Tibial artery (tissue), 4 donors: ENCODE results near the gene NCOR1.
"Not testable (repeated sequence)": the region's sequence is repeated elsewhere in the genome, so short reads cannot be mapped to it uniquely, and the experiment has no call there.

Experiments used
- DNase-seq, 2 donors: peaks; one replicate each; pipeline ENCODE4 v3.0.0-alpha.2; 2019
- H3K27ac ChIP-seq, 2 donors: fragments of 200-600 bp; sonication (generic) in 1 of 2; 1 replicate in 1 of 2; 2 replicates in 1 of 2; pipeline ENCODE4 v1.5.1; 2018 to 2019; ENCODE audit warnings: mild to moderate bottlenecking in 1 of 2
- H3K27me3 ChIP-seq, 2 donors: fragments of 200-600 bp; sonication (generic) in 1 of 2; one replicate each; pipeline versions ENCODE4 v1.5.1 to v1.6.0; 2016 to 2019
- H3K36me3 ChIP-seq, 3 donors: fragments of 200-600 bp; sonication (generic) in 2 of 3; one replicate each; pipeline ENCODE4 v1.5.1; 2016 to 2019; ENCODE audit warnings: mild to moderate bottlenecking in 2 of 3
- H3K4me1 ChIP-seq, 4 donors: fragments of 200-600 bp; sonication (generic) in 2 of 4; 1 replicate in 3 of 4; 2 replicates in 1 of 4; pipeline ENCODE4 v1.5.1; 2016 to 2019
- H3K4me3 ChIP-seq, 2 donors: fragments of 200-600 bp; sonication (generic) in 1 of 2; 1 replicate in 1 of 2; 2 replicates in 1 of 2; pipeline ENCODE4 v1.5.1; 2018 to 2019; ENCODE audit warnings: mild to moderate bottlenecking in 2 of 2
- H3K9me3 ChIP-seq, 3 donors: fragments of 200-600 bp; sonication (generic) in 1 of 3; one replicate each; pipeline ENCODE4 v1.5.1; 2016 to 2019
- intact Hi-C: fragments of 100-400 bp; cut with DNase I; formaldehyde crosslinking; loops from one replicate; pipeline ENCODE4 v1.15.0; 2023; ENCODE audit warnings: low total_unique reads
- TF ChIP-seq, protein P1 (sequence below), 2 experiments: fragments of 200-600 bp in 1 of 2; fragments of 450-650 bp in 1 of 2; IDR thresholded peaks; one replicate each; pipeline ENCODE4 v1.5.1; 2017 to 2019; ENCODE audit warnings: antibody characterized with exemption in 2 of 2, mild to moderate bottlenecking in 1 of 2, moderate library complexity in 1 of 2

NCOR1 gene

DNA sequence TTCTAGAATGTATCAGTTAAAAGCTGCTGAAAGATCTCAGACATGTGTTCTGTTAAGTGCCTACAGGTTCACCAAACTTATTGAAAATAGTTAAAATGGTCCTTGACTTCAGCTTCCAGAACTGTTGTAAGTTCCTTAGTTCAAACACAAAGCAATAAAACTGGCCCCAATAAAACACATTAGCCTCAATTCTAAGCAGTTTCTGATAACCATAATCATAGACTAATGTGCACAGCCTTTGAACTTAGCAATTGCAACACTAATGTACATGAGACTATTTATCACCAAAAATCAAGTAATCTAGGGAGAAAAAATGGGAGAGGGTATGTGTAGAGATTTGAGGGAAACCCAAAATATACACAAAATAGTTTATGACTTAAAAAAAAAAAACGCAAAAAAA, 17.1 kb upstream of the NCOR1 start:
- no peak for DNase-seq
- no peaks in the 10 kb centered on the region for H3K9me3 ChIP-seq
- H3K4me3 ChIP-seq, result no peak overlapping the region
- no peaks in the 10 kb centered on the region for H3K4me1 ChIP-seq
- intact Hi-C loops, result no loop called here
- peaks cover 0 to 8% (median 0%) of the 10 kb centered on the region in 3 donors for H3K36me3 ChIP-seq
- H3K27me3 ChIP-seq, result no peaks in the 10 kb centered on the region
- H3K27ac ChIP-seq, result no peak overlapping the region
- TF ChIP-seq, protein P1, sequence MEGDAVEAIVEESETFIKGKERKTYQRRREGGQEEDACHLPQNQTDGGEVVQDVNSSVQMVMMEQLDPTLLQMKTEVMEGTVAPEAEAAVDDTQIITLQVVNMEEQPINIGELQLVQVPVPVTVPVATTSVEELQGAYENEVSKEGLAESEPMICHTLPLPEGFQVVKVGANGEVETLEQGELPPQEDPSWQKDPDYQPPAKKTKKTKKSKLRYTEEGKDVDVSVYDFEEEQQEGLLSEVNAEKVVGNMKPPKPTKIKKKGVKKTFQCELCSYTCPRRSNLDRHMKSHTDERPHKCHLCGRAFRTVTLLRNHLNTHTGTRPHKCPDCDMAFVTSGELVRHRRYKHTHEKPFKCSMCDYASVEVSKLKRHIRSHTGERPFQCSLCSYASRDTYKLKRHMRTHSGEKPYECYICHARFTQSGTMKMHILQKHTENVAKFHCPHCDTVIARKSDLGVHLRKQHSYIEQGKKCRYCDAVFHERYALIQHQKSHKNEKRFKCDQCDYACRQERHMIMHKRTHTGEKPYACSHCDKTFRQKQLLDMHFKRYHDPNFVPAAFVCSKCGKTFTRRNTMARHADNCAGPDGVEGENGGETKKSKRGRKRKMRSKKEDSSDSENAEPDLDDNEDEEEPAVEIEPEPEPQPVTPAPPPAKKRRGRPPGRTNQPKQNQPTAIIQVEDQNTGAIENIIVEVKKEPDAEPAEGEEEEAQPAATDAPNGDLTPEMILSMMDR (IDR thresholded peaks at IDR 0.05), result no peak

DNA sequence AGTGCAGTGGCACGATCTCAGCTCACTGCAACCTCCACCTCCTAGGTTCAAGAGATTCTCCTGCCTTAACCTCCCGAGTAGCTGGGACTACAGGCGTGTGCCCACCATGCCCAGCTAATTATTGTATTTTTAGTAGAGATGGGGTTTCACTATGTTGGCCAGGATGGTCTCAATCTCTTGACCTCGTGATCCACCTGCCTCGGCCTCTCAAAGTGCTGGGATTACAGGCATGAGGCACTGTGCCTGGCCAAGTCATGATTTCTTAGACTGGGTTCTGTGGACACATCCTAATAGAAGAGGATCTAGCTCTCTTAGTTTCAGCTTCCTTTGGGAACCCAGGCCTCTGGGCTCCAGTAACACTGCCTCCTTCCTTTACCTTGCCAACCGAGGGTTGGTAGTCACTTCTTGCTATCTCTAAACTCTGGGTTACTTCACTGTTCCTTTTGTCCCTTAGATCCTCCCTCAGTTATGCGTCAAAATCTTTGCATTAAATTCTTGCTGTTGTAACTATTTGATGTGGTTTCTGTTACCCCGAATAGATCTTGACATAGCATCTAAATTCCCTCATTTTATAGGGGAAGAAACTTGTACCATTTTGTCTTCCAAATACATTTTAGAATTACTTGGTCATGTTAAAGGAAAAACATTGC, 14.7 kb upstream of the NCOR1 start:
- H3K4me1 ChIP-seq, H3K27me3 ChIP-seq, H3K4me3 ChIP-seq, H3K36me3 ChIP-seq, DNase-seq, H3K27ac ChIP-seq, H3K9me3 ChIP-seq, intact Hi-C loops: not testable (repeated sequence)

DNA sequence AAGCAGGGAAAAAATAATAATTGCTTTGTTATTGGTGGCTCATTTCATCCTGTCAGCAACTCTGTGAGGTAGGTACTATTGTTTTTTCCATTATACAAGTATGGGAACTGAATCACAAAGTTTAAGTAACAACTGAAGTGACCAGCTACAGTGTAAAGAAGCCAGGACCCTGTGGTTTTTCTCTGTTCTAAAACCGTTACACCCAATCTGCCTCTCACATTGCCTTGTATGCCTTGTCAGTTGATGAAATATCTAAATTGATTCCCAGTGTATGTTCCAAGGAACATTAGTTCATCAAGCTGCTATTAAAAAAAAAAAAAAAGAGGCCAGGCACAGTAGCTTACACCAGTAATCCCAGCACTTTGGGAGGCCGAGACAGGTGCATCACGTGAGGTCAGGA, 7.1 kb upstream of the NCOR1 start:
- no peak overlapping the region for H3K27ac ChIP-seq
- peaks cover 0 to 25% (median 0%) of the 10 kb centered on the region in 3 donors for H3K36me3 ChIP-seq
- DNase-seq, result no peak
- TF ChIP-seq, protein P1 (IDR thresholded peaks at IDR 0.05), result no peak
- intact Hi-C loops, result no loop called here
- no peak overlapping the region for H3K4me3 ChIP-seq
- peaks cover 0 to 14% (median 6%) of the 10 kb centered on the region in 4 donors for H3K4me1 ChIP-seq
- H3K27me3 ChIP-seq, result no peaks in the 10 kb centered on the region
- no peaks in the 10 kb centered on the region for H3K9me3 ChIP-seq

DNA sequence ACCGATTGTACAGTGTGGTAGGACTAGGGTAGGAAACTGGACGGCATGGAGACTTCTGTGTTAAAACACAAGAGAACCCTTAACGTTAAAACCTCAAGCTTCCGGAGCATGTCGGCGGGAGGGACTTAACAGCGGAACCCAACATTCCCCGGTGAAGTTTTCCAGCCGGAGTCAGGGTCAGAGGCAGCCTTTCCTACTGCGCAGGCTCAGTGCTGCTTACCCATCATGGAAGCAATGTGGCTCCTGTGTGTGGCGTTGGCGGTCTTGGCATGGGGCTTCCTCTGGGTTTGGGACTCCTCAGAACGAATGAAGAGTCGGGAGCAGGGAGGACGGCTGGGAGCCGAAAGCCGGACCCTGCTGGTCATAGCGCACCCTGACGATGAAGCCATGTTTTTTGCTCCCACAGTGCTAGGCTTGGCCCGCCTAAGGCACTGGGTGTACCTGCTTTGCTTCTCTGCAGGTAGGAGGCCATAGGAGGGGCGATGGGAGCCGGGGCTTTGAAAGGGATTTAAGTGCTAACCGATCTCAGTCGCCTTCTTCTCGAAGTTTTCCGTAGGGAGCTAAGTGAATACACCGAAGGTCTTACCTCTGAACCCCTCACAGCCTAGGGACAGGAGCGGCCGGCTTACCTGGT, 1.8 kb upstream of the NCOR1 start, which contains the start of gene PIGL:
Gene PIGL, plus strand, starts transcription at position 209 of the 634 bp plus-strand sequence. Its CDS starts 17 bp downstream, at position 226.
- intact Hi-C loops, result loop anchor here (5.0 kb wide), 1 partner anchor 70 kb away; no protein-coding TSS in a partner anchor
- Histone ChIP-seq H3K4me1 (peaks cover 0 to 46% (median 18%) of the 10 kb centered on the region in 4 donors), H3K36me3 (peaks cover 0 to 11% (median 0%) of the 10 kb centered on the region in 3 donors), H3K27ac (peak within 1 kb of the TSS; percentile 97 to 99), H3K9me3 (no peaks in the 10 kb centered on the region), H3K27me3 (no peaks in the 10 kb centered on the region), H3K4me3 (peak within 1 kb of the TSS; percentile 93 to 96)
- peak; percentile 90 to 93 for DNase-seq
- TF ChIP-seq, protein P1 (IDR thresholded peaks at IDR 0.05), result no peak

DNA sequence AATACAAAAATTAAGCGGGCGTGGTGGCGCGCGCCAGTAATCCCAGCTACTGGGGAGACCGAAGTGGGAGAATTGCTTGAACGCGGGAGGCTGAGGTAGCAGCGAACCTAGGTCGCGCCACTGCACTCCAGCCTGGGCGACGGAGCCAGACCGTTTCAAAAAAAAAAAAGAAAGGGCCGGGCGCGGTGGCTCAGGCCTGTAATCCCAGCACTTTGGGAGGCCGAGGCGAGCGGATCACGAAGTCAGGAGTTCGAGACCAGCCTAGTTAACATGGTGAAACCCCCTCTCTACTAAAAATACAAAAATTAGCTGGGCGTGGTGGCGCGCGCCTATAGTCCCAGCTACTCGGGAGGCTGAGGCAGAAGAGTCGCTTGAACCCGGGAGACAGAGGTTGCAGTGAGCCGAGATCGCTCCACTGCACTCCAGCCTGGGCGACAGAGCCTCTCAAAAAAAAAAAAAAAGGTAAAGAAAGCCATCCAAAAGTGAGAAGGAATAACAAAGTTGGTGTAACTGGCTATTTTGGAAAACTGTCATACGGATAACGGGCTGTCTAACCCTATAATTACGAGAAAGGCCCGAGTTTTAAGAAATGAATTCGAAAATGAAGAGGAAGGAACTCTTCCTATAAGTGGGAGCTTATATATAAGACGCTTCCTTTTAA, 1.1 kb upstream of the NCOR1 start:
- intact Hi-C loops, result loop anchor here (5.0 kb wide), 1 partner anchor 71 kb away; no protein-coding TSS in a partner anchor
- not testable (repeated sequence) for DNase-seq, H3K9me3 ChIP-seq, H3K36me3 ChIP-seq, H3K27me3 ChIP-seq
- Histone ChIP-seq H3K4me1 (peaks cover 0 to 53% (median 21%) of the 10 kb centered on the region in 4 donors), H3K4me3 (peak overlapping the region; percentile 93 to 96), H3K27ac (peak overlapping the region; percentile 97 to 99)

DNA sequence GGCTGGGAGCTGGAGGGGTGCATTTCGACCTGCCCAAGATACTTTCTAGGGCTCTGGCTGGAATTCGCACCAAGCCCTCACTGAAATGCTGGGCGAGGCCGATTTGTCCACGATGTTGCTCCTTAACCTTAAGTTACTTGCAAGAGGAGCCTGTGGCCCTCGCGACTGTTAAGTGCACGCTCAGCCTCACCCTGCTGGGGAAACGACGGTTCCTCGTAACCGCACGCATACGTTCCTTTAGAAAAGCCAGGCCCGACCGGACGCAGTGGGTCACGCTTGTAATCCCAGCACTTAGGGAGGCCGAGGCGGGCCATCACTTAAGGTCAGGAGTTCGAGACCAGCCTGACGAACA, 607 bp upstream of the NCOR1 start:
- Histone ChIP-seq H3K36me3 (peaks cover 0 to 7% (median 0%) of the 10 kb centered on the region in 3 donors), H3K4me1 (peaks cover 0 to 53% (median 23%) of the 10 kb centered on the region in 4 donors), H3K4me3 (peak overlapping the region; percentile 93 to 96), H3K9me3 (no peaks in the 10 kb centered on the region), H3K27ac (peak overlapping the region; percentile 97 to 99), H3K27me3 (no peaks in the 10 kb centered on the region)
- intact Hi-C loops, result loop anchor here (5.0 kb wide), 1 partner anchor 71 kb away; no protein-coding TSS in a partner anchor
- TF ChIP-seq, protein P1 (IDR thresholded peaks at IDR 0.05), result no peak
- DNase-seq, result peak; percentile 20 to 71
